Body of pancreas (tissue), 4 donors: ENCODE data around the gene HDLBP. TPM values are rescaled to one million over a fixed set of nuclear protein-coding genes. Genes with fewer than 3 reads are reported as not detected.
A peak's percentile ranks its signal among the peaks of the same experiment; 100 is the strongest.

Experiments used
- ATAC-seq: fragments of 150-250 bp; one replicate; pipeline ENCODE4 v1.9.1; 2016
- DNase-seq, 4 donors: peaks; one replicate each; pipeline ENCODE4 v3.0.0-alpha.2; 2019
- H3K27ac ChIP-seq, 4 donors: fragments of 200-600 bp; sonication (generic); 1 replicate in 3 of 4; 2 replicates in 1 of 4; pipeline versions ENCODE4 v1.5.1 to v1.6.1; 2016 to 2019; ENCODE audit warnings: mild to moderate bottlenecking in 1 of 4, mixed read lengths in 1 of 4, moderate library complexity in 1 of 4
- H3K27me3 ChIP-seq, 2 donors: fragments of 200-600 bp; sonication (generic); one replicate each; pipeline ENCODE4 v1.6.0; 2016; ENCODE audit warnings: mild to moderate bottlenecking in 1 of 2
- H3K36me3 ChIP-seq, 2 donors: fragments of 200-600 bp; sonication (generic); replicated peaks in 1 of 2; 2 replicates each; pipeline ENCODE4 v1.5.1; 2016; ENCODE audit warnings: low read depth in 2 of 2; ENCODE audit not compliant: insufficient read depth in 1 of 2
- H3K4me1 ChIP-seq: fragments of 200-600 bp; sonication (generic); one replicate; pipeline ENCODE4 v1.6.0; 2016
- H3K4me3 ChIP-seq, 2 donors: fragments of 200-600 bp; sonication (generic); 1 replicate in 1 of 2; 2 replicates in 1 of 2; pipeline ENCODE4 v1.5.1; 2016 to 2019
- H3K9me3 ChIP-seq, 3 donors: fragments of 200-600 bp; sonication (generic); 1 replicate in 2 of 3; 2 replicates in 1 of 3; pipeline ENCODE4 v1.5.1; 2016
- CTCF ChIP-seq, 7 experiments: fragments of 450-650 bp in 4 of 7; fragments of 200-600 bp in 3 of 7; sonication (generic) in 3 of 7; IDR thresholded peaks; one replicate each; pipeline ENCODE4 v1.5.1; 2016 to 2019; ENCODE audit warnings: antibody characterized with exemption in 7 of 7
- POLR2A ChIP-seq, 3 donors: fragments of 450-650 bp; IDR thresholded peaks; one replicate each; pipeline ENCODE4 v1.6.1; 2016; ENCODE audit warnings: antibody characterized with exemption in 3 of 3, mild to moderate bottlenecking in 2 of 3
- WGBS, 2 donors: methylation state at CpG; one replicate each; pipeline ENCODE4 v1.1.5; 2017; 5-methylcytosine and 5-hydroxymethylcytosine counted together
- intact Hi-C: fragments of 100-400 bp; cut with DNase I; formaldehyde crosslinking; loops from one replicate; pipeline ENCODE4 v1.15.1; 2023
- total RNA-seq, 2 donors: library from RNA; depleted of rRNA; stranded (reverse); fragments of >200 nt; gene quantifications; one replicate each; pipeline ENCODE4 v1.1.0, GENCODE V29; 2016

The HDLBP gene
- total RNA-seq, 2 donors from 2014 or later = 501 to 612 TPM

GRCh38 chr2:241308832-241309500 is 6.5 kb downstream of the HDLBP start:
- DNase-seq (no peak), ATAC-seq (no peak)
- WGBS, 2 donors = 37 to 38% methylated on average over 18 of the region's 18 CpGs
- no peaks in the 10 kb centered on the region for H3K36me3 ChIP-seq
- peak overlapping the region; percentile 8 to 72 (median 34) for H3K27ac ChIP-seq
- no peak for TF ChIP-seq CTCF (IDR thresholded peaks at IDR 0.05)
- no peak for TF ChIP-seq POLR2A (IDR thresholded peaks at IDR 0.05)
- H3K9me3 ChIP-seq = no peaks in the 10 kb centered on the region
- peaks cover 55% of the 10 kb centered on the region for H3K4me1 ChIP-seq
- intact Hi-C loops = no loop called here
- H3K4me3 ChIP-seq = no peak overlapping the region
- no peaks in the 10 kb centered on the region for H3K27me3 ChIP-seq

GRCh38 chr2:241308267-241308666 is 7.2 kb downstream of the HDLBP start:
- Histone ChIP-seq H3K9me3 (no peaks in the 10 kb centered on the region), H3K4me3 (no peak overlapping the region), H3K27me3 (no peaks in the 10 kb centered on the region), H3K27ac (peak overlapping the region in 1 of 4 donors; percentile 57), H3K4me1 (peaks cover 55% of the 10 kb centered on the region), H3K36me3 (no peaks in the 10 kb centered on the region)
- DNase-seq (no peak), ATAC-seq (no peak)
- no peak for TF ChIP-seq CTCF (IDR thresholded peaks at IDR 0.05)
- no peak for TF ChIP-seq POLR2A (IDR thresholded peaks at IDR 0.05)
- 69 to 78% methylated on average over 5 of the region's 5 CpGs for WGBS, 2 donors
- intact Hi-C loops = no loop called here

- H3K36me3 ChIP-seq = no peaks in the 10 kb centered on the region
- TF ChIP-seq CTCF (IDR thresholded peaks at IDR 0.05) (no peak), POLR2A (IDR thresholded peaks at IDR 0.05) (no peak)
- DNase-seq (no peak), ATAC-seq (no peak)
- intact Hi-C loops = no loop called here
- H3K27me3 ChIP-seq = no peaks in the 10 kb centered on the region
- no peaks in the 10 kb centered on the region for H3K9me3 ChIP-seq
- peaks cover 57% of the 10 kb centered on the region for H3K4me1 ChIP-seq
- 53 to 66% methylated on average over 6 of the region's 6 CpGs for WGBS, 2 donors
- H3K27ac ChIP-seq = no peak overlapping the region
- no peak overlapping the region for H3K4me3 ChIP-seq
Measured at GRCh38 chr2:241307055-241307454, 8.4 kb downstream of the HDLBP start.

- ATAC-seq = no peak
- intact Hi-C loops = no loop called here
- no peak for DNase-seq
- Histone ChIP-seq H3K4me3 (no peak overlapping the region), H3K27me3 (no peaks in the 10 kb centered on the region), H3K36me3 (no peaks in the 10 kb centered on the region), H3K27ac (peak overlapping the region in 1 of 4 donors; percentile 62), H3K4me1 (peaks cover 46% of the 10 kb centered on the region), H3K9me3 (no peaks in the 10 kb centered on the region)
- WGBS, 2 donors = 51 to 55% methylated on average over 5 of the region's 5 CpGs
- TF ChIP-seq CTCF (IDR thresholded peaks at IDR 0.05) (no peak), POLR2A (IDR thresholded peaks at IDR 0.05) (no peak)
Measured at GRCh38 chr2:241304039-241304670, 11.3 kb downstream of the HDLBP start.
